Measurements from ENCODE around the gene CALD1.
"Not testable (repeated sequence)": the region's sequence is repeated elsewhere in the genome, so short reads cannot be mapped to it uniquely, and the experiment has no call there.

CALD1 gene

DNA sequence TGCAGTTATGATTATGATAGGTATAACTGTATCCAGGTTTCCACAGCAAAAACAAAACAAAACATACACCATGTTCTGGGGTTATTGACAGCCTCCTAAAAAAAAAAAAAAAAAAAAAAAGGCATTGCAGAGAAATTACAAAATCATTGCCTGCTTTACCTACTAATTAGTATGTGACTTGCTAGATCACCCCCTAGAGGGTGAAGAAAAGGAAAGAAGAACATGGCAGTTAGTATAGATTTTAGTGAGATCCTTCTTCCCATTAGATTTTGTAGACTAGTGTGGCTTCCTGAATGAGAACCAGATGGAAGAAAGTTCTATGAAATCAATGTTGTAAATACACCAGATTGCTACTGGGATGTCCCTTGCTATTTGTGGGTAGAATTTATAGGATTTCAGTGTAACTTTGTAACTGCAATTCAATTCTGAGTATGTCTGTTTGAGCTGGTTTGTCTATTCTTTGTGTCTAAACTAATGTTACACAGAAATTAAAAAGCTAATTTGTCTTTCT, 182.9 kb downstream of the CALD1 start:
- DNase-seq, result no peak

GRCh38 chr7:134963036-134963435, 183.6 kb downstream of the CALD1 start:
- DNase-seq, result no peak

DNA sequence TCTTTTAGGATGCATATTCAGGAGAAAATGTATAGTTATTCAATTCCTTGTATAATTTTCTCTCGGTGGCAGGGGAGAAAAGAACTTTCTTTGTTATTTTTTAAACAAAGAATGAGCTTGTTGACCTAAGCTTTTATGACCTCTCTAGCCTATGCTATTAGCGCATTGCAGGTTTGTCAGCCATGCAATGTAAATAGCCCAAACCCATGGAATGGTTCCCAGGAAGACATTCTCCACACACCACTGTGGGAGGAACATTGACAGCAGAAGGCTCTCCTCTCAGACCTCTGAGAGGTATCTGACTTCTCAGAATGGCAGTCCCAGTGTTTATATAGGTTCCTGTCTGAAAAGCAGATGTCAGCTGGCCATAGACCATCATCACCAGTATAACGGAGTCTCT, 187.3 kb downstream of the CALD1 start:
- DNase-seq, result no peak

DNA sequence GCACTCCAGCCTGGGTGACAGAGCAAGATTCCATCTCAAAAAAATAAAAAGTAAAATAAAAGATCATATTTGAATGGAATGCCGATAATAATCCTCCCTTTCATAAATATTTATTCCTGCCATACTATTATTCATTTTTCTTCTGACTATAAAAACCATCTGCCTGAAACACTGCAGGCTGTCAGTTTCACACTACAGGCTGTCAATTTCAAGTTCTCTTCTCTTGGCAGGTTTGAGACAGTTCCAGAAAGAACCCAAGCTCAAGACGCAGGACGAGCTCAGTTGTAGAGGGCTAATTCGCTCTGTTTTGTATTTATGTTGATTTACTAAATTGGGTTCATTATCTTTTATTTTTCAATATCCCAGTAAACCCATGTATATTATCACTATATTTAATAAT, 188.7 kb downstream of the CALD1 start:
- DNase-seq, result no peak

DNA sequence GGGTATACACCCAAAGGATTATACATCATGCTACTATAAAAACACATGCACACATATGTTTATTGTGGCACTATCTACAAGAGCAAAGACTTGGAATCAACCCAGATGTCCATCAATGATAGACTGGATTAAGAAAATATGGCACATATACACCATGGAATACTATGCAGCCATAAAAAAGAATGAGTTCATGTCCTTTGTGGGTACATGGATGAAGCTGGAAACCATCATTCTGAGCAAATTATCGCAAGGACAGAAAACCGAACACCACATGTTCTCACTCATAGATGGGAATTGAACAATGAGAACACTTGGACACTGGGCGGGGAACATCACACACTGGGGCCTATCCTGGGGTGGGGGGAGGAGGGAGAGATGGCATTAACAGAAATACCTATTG, 202.2 kb downstream of the CALD1 start:
- DNase-seq, result not testable (repeated sequence)

DNA sequence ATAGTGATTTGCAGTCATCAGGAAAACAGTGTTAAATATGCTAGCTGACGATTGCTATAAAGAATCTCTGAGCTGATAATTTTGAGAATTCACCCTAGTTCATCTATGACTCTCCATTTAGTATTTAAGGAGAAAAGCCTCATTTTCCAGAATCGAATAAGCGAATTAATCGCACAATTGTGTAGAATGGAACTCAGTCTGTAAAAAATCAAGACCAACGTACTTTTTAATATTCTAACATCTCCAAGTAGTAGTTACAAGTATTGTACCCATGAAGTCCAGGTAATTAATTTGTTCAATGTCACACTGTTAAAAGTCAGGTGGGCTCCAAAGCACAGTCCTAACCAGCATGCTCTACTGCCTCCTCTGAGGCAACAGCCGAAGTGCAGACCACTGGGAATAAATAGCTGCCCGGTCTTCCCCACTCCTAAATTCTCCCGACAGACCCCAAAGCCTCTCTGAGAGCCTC, 206.5 kb downstream of the CALD1 start:
- no peak for DNase-seq

- DNase-seq, result peak; percentile 90
Measured at GRCh38 chr7:134986363-134987251, 207.2 kb downstream of the CALD1 start, which contains the start of gene AGBL3. Gene AGBL3 (plus strand): TSS chr7:134986508. CDS start chr7:134987934, 1,426 bp downstream.

GRCh38 chr7:134988161-134988560, 208.7 kb downstream of the CALD1 start:
- DNase-seq, result no peak

DNA sequence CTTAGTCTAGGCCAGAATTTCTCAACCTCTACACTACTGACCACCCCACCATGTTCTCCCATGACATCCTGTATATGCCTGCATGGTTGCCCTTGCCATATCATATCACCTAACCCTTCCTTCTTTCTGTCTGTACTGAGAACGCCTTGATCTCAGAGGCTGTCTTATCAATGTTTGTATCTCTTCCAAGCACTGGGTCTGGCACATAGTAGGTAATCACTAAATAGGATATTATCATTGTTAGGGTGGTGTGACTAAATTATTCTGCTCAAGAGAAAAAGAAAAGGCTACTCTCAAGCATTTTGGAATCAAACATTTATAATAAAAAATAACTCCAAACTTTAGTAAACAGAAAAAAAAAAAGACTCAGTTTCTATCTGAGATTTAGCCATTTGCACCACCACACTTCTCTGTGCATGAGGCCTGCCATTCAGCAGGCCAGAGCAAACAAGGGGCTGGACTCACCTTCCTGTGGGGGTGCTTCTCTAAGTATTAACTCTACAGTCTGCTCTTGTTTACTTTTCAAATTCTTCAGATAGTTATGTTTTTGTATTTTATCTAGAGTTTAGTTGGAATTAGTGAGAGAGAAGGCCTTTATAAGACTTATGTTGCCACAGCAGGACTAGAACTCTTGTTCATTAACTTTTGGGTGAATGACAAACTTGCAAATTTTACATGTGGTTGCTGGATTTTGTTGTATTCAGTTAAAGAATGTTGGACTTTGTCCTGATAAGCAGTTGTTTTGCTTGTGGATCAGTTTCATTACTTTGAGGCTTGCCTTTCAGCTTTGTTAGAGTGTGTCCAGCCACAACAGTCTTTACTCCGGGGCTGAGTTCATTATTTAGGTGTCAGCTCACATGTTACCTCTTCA, 212.3 kb downstream of the CALD1 start:
- DNase-seq, result no peak

- peak; percentile 32 for DNase-seq
Measured at GRCh38 chr7:134992626-134993179, 213.3 kb downstream of the CALD1 start.

DNA sequence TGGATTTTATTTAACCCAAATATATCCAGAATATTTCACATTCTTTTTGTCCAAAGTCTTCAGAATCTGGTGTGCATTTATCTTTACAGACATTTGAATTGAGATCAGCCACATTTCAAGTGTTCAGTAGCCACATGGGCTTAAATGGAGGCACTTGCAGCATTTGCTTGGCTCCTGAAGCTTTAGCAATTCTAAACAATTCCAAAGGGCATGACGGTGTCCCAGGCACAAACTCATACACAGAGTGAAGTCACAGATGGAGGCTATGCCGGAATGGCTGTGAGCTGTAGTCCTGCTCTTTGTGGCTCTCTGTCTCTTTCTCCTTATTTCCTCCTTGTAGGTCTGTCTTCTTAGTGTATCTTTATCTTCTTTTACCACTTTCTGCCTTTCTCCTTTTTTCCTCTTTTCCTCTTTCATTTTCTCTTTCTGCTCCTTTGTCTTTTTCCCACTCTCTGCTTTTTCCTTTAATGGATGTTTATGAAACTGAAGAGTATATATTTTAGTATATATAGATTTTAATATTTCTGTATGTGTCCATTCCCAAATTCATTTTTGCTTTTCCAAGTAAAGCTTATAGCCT, 214.5 kb downstream of the CALD1 start:
- DNase-seq, result no peak

GRCh38 chr7:134995239-134996096, 216.0 kb downstream of the CALD1 start:
- DNase-seq, result no peak

DNA sequence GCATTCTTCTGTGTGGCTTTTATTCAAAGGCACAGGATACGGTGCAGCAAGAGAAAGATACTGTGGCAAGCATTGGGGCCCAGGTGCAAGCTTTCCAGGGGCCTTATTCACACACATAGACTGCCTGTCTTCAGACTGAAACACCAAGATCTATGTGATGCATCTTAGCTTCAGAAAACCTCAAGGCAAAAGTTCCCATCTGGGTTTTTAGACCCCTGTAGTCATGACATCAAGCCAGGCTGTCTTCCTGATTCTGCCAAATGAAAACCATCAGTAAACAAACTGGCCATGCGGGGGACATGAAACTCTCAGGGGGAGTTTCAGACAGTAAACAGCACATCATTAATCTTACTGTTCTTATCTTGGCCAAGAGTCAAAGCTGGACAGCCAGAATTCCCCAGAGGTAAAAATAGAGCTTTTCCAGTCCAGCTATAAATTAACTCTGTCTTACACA, 216.7 kb downstream of the CALD1 start:
- no peak for DNase-seq

DNA sequence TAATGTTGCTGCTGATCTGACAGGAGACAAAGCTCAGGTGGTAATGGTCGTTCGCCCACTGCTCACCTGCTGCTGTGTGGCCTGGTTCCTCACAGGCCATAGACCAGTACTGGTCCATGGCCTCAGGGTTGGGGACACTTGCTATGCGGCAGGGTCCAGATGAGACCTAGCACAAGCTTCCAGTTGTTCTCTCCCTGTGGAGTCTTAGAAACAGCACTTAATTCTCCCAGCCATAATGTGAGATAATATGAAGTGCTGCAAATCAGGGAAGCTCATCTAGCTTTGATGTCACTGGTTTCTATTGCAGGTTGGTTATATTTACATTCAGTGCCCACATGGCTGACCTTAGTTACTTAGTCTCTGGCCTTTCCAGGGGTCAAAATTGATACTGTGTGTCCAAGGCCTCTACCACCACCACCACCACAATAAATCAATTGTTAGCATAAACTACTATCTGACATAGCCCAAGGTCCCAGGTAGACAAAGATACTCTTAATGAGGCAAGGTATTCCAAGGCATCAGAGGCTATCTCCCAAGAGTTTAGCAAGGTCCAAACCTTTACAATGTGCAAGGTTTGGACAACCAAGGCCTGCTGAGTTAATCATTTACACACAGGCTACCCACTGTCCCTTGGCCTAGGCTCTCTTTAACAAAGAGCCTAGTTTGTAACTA, 217.9 kb downstream of the CALD1 start:
- no peak for DNase-seq

GRCh38 chr7:134999136-134999535, 219.7 kb downstream of the CALD1 start:
- DNase-seq, result no peak

- no peak for DNase-seq
Measured at GRCh38 chr7:135001390-135002165, 222.1 kb downstream of the CALD1 start.

DNA sequence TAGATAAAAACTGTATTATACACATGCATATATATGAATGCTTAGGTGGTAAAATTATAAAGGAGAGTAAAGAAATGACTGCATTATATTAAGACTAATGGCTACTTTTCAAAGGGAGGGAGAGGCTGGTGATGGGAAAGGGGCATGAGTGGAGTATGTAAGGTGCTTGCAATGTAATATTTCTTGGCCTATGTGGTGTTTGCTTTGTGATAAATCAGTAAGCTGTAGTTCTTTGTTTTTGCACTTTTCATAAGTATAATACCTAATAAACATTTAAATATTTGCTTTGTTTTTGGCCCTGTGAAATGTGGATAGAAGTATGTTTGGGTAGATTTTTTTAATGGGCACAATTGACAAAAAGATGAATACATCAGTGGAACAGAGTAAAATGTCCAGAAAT, 232.8 kb downstream of the CALD1 start:
- DNase-seq, result no peak
